Bronchial epithelial cell (primary cell): ENCODE data around the gene PTCD3. TPM values are rescaled to one million over a fixed set of nuclear protein-coding genes. Genes with fewer than 3 reads are reported as not detected.

ENCODE experiments used
- DNase-seq: peaks from one replicate; pipeline ENCODE4 v3.0.0-alpha.2; 2010; ENCODE audit warnings: low read depth
- FAIRE-seq: peaks from 2 replicates; lab custom pipeline; 2011; peaks lifted over from hg19 to GRCh38; lab: Jason Lieb, UNC
- H3K27me3 ChIP-seq: 2 replicates; pipeline ENCODE4 v1.5.1; 2011; ENCODE audit warnings: low read length; ENCODE audit not compliant: control insufficient read depth, insufficient read depth
- H3K36me3 ChIP-seq: 2 replicates; pipeline ENCODE4 v1.5.1; 2011; ENCODE audit warnings: low read length; ENCODE audit not compliant: control insufficient read depth, insufficient read depth
- H3K4me3 ChIP-seq: 2 replicates; pipeline ENCODE4 v1.5.1; 2011; ENCODE audit warnings: mild to moderate bottlenecking, low read depth, low read length, control low read depth
- CTCF ChIP-seq: IDR thresholded peaks from 2 replicates; pipeline ENCODE4 v1.5.1; 2011; ENCODE audit warnings: mild to moderate bottlenecking, moderate library complexity, low read length, control low read depth, inconsistent platforms; ENCODE audit not compliant: insufficient read depth, severe bottlenecking
- total RNA-seq: library from RNA; depleted of rRNA; stranded (reverse); fragments of >200 nt; gene quantifications from 2 replicates; pipeline ENCODE4 v1.2.1, GENCODE V29; 2014

Gene PTCD3
- total RNA-seq, 1 donor from 2014 or later: 48.4 TPM

- TF ChIP-seq CTCF: no peak
- H3K27me3 ChIP-seq: no peaks in the 10 kb centered on the region
- H3K4me3 ChIP-seq: no peak overlapping the region
- FAIRE-seq (no peak), DNase-seq (no peak)
- H3K36me3 ChIP-seq: peaks cover 5% of the 10 kb centered on the region
Observed at GRCh38 chr2:86175828-86176227, 69.8 kb downstream of the PTCD3 start.

GRCh38 chr2:86176597-86176996 lies 70.6 kb downstream of the PTCD3 start:
- no peak for TF ChIP-seq CTCF
- FAIRE-seq: no peak
- H3K27me3 ChIP-seq: no peaks in the 10 kb centered on the region
- peaks cover 7% of the 10 kb centered on the region for H3K36me3 ChIP-seq
- no peak overlapping the region for H3K4me3 ChIP-seq
- DNase-seq: no peak

- Histone ChIP-seq H3K36me3 (peaks cover 4% of the 10 kb centered on the region), H3K27me3 (no peaks in the 10 kb centered on the region), H3K4me3 (no peak overlapping the region)
- no peak for FAIRE-seq
- no peak for TF ChIP-seq CTCF
- DNase-seq: no peak
Observed at GRCh38 chr2:86185517-86186212, 79.6 kb downstream of the PTCD3 start.

GRCh38 chr2:86186431-86186830 lies 80.4 kb downstream of the PTCD3 start:
- no peak for DNase-seq
- no peaks in the 10 kb centered on the region for H3K27me3 ChIP-seq
- no peak for TF ChIP-seq CTCF
- no peak overlapping the region for H3K4me3 ChIP-seq
- peaks cover 3% of the 10 kb centered on the region for H3K36me3 ChIP-seq
- FAIRE-seq: no peak

GRCh38 chr2:86189782-86190416 lies 83.9 kb downstream of the PTCD3 start:
- Histone ChIP-seq H3K4me3 (no peak overlapping the region), H3K36me3 (peaks cover 3% of the 10 kb centered on the region), H3K27me3 (no peaks in the 10 kb centered on the region)
- DNase-seq (no peak), FAIRE-seq (no peak)
- no peak for TF ChIP-seq CTCF

Other genes starting within 250 kb of the PTCD3 start
- 2.6 and 29.7 TPM in 2 replicates for gene ST3GAL5, start 217.2 kb upstream of the PTCD3 start, total RNA-seq
- gene POLR1A, start 349 bp upstream of the PTCD3 start, total RNA-seq: 9.7 and 12.0 TPM in 2 replicates
- gene IMMT, start 89.2 kb downstream of the PTCD3 start, total RNA-seq: 32.4 and 43.5 TPM in 2 replicates
- 24.2 and 26.8 TPM in 2 replicates for gene MRPL35, start 93.2 kb downstream of the PTCD3 start, total RNA-seq
- under 0.01 TPM in 1 of 2 replicates, not detected in the other for gene REEP1, start 231.4 kb downstream of the PTCD3 start, total RNA-seq